ENCODE results near the gene PPFIBP1. TPM values are rescaled to one million over a fixed set of nuclear protein-coding genes. Genes with fewer than 3 reads are reported as not detected.
"Not testable (repeated sequence)": the region's sequence is repeated elsewhere in the genome, so short reads cannot be mapped to it uniquely, and the experiment has no call there.

Gene PPFIBP1
- total RNA-seq, 1 experiment from 2014 or later, result 42.3 TPM

GRCh38 chr12:27616356-27617142 lies 92.5 kb downstream of the PPFIBP1 start:
- H3K36me3 ChIP-seq, result no peaks in the 10 kb centered on the region
- H3K27me3 ChIP-seq, result no peaks in the 10 kb centered on the region
- H3K4me3 ChIP-seq, result no peak overlapping the region
- peak; percentile 59 for DNase-seq
- no peaks in the 10 kb centered on the region for H3K9me3 ChIP-seq

GRCh38 chr12:27618836-27619235 lies 94.8 kb downstream of the PPFIBP1 start:
- Histone ChIP-seq H3K27me3 (no peaks in the 10 kb centered on the region), H3K9me3 (no peaks in the 10 kb centered on the region), H3K4me3 (no peak overlapping the region), H3K36me3 (no peaks in the 10 kb centered on the region; the same call in 1 of the 2 replicates)
- DNase-seq, result no peak

DNA sequence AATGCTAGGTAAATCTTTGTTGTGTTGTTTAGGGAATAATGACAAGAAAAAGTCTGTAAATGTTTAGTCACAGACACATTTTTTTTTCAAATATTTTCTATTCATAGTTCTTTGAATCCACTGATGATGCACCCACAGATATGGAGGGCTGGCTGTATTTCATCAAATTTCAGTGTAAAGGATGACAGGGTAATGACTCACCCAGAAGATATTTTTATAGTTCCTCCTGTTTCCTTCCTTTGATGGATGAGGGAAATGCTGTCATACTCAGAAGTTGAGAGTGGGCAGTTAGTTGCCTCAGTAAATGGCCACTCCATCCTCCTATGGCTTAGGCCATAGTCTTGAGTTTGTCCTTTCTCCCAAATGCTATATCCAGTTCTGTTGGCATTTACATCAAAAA lies 95.3 kb downstream of the PPFIBP1 start:
- no peaks in the 10 kb centered on the region for H3K9me3 ChIP-seq
- H3K36me3 ChIP-seq, result no peaks in the 10 kb centered on the region; the same call in 1 of the 2 replicates
- H3K4me3 ChIP-seq, result no peak overlapping the region
- no peaks in the 10 kb centered on the region for H3K27me3 ChIP-seq
- DNase-seq, result peak; percentile 55

GRCh38 chr12:27620121-27620520 lies 96.1 kb downstream of the PPFIBP1 start:
- Histone ChIP-seq H3K27me3 (no peaks in the 10 kb centered on the region), H3K36me3 (no peaks in the 10 kb centered on the region; the same call in 1 of the 2 replicates), H3K4me3 (no peak overlapping the region), H3K9me3 (no peaks in the 10 kb centered on the region)
- no peak for DNase-seq

- Histone ChIP-seq H3K9me3 (no peaks in the 10 kb centered on the region), H3K36me3 (no peaks in the 10 kb centered on the region; the same call in 1 of the 2 replicates), H3K27me3 (no peaks in the 10 kb centered on the region), H3K4me3 (no peak overlapping the region)
- no peak for DNase-seq
Observed at GRCh38 chr12:27622436-27623195, 98.6 kb downstream of the PPFIBP1 start.

DNA sequence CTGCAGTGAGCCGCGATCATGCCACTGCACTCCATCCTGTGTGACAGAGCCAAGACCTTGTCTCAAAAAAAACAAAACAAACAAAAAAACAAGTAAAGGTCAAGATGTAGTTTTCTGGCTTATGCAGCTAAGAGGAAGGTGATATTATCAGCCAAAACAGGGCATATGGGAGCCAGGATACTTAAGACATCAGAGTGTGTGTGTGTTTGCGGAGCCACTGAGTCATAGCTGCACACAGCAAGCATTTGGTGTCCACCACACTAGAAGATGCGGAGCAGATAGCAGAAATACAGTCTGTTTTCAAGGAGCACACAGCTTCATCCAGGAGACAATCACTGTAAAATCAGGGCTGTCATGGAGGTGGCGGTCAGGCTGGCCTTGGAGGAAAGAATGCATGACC lies 99.6 kb downstream of the PPFIBP1 start:
- DNase-seq, result peak; percentile 24
- H3K36me3 ChIP-seq, result no peaks in the 10 kb centered on the region; the same call in 1 of the 2 replicates
- H3K9me3 ChIP-seq, result no peaks in the 10 kb centered on the region
- no peaks in the 10 kb centered on the region for H3K27me3 ChIP-seq
- H3K4me3 ChIP-seq, result no peak overlapping the region

DNA sequence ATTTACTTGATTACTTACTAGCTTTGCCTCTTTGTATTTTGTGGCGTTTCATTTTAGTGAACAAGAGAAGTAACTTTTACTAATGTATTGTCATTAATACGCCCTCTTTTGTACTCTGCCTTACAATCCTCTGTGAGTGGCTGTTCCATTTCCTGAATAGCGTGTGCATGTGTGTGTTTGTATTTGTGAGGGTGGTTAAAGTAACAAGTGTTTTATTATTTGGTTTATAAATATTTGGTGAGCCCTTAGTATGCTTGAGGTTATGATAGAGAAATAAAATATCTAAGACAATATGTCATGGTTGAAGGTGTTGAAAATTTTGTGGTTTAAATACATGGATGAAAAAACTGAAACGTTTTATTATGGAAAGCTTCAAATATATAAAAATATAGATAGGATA lies 100.6 kb downstream of the PPFIBP1 start:
- H3K36me3 ChIP-seq, result no peaks in the 10 kb centered on the region; the same call in 1 of the 2 replicates
- H3K27me3 ChIP-seq, result no peaks in the 10 kb centered on the region
- no peaks in the 10 kb centered on the region for H3K9me3 ChIP-seq
- H3K4me3 ChIP-seq, result no peak overlapping the region
- no peak for DNase-seq

DNA sequence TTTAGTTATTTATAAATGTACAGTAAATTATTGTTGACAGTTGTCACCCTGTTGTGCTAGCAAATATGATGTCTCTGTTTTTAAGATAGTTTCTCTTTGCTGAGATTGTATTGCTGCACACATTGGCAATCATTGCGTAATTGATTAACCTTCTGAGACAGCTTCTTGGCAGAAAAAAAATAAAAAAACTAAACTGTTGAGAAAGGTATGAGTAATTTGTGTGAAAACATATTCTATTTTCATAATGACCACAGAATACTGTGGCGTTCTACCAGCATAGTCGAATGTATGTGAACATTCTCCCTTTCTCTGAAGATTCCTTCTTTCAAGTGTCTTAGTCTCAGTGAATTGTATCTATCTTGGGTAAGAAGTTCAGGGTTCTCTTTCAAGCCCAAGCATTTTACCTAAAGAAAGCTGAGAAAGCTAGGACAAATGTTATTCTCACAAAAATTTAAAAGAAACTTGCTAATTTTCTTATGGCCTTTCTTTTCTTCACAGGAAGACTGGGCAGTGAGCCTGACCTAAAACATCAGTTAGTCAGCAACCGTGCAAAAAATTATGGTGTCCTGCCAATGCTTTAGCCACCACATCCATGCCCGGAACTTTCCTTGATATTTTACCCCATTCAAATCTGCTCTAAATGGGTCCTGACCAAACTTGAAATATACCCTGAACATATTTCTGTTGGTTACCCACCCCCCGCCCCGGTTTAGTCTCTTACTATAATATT lies 103.3 kb downstream of the PPFIBP1 start:
- H3K27me3 ChIP-seq, result no peaks in the 10 kb centered on the region
- H3K4me3 ChIP-seq, result no peak overlapping the region
- DNase-seq, result peak; percentile 75
- 0 out of 2 replicates have a peak, but pooled peaks cover 3% of the 10 kb centered on the region for H3K9me3 ChIP-seq
- no peaks in the 10 kb centered on the region; the same call in 1 of the 2 replicates for H3K36me3 ChIP-seq

DNA sequence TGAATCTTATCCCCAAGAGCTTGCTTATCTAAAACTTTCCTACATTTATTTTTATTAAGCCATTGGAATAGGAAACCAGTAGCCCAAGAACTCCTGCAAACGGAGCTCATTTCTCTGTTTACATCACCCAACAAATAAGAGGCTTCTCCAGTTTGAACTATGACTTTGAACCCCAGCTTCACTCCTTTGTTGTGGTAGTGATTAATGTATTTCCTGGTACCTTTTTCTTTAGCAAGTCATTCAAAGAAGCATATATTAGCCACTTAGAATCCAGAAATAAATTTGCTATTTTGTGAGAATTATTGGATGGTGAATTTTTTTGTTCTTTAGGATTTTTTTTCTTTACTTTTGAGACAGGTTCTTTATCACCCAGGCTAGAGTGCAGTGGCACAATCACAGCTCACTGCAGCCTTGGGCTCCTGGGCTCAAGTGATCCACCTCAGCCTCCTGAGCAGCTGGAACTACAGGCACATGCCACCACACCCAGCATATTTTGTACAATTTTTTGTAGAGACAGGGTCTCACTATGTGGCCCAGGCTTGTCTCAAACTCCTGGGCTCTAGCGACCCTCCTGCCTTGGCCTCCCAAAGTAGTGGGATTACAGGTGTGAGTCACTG lies 104.0 kb downstream of the PPFIBP1 start:
- peak overlapping the region; percentile 3; the same call in 1 of the 2 replicates for H3K4me3 ChIP-seq
- not testable (repeated sequence) for H3K9me3 ChIP-seq, DNase-seq, H3K27me3 ChIP-seq, H3K36me3 ChIP-seq

DNA sequence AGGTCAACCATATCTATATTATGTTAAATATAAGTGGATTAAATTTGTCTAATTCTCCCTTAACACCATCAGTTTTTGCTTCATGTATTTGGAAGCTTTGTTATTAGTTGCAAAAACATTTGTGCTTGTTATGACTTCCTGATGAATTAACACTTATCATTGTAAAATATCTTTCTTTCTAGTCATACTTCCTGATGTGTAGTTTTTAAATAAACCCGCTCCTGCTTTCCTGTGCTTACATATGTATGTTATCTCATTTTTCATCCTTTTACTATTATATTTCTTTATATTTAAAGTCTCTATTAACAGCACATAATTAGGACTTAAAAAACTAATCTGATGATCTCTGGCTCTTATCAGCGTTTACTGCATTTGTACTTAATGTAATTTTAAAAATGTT lies 106.2 kb downstream of the PPFIBP1 start:
- DNase-seq, result not testable (repeated sequence)

DNA sequence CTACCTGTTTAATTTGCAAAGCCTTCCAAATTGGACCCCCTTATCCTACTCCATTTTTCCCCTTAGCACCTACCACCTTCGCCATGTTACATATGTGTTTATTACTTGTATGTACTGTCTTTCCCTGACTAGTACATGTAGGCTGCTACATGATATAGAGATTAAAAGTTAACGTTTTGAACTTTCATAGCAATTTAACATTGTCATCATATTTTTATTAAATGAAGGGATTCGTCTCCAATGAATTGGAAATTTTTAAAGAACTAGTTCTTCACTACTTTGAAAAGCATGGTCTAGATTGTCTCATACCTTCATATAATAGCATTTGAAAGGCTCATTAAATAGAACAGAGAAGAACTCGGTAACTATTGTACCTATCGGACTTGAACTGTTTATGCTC lies 107.4 kb downstream of the PPFIBP1 start:
- no peak for DNase-seq
- H3K4me3 ChIP-seq, result no peak overlapping the region

More for the DNA sequence above, 106.2 kb downstream of the PPFIBP1 start:
- not testable (repeated sequence) for H3K9me3 ChIP-seq, H3K4me3 ChIP-seq, H3K27me3 ChIP-seq, H3K36me3 ChIP-seq

GRCh38 chr12:27631813-27632491 lies 107.9 kb downstream of the PPFIBP1 start:
- Histone ChIP-seq H3K27me3 (no peaks in the 10 kb centered on the region), H3K9me3 (0 out of 2 replicates have a peak, but pooled peaks cover 3% of the 10 kb centered on the region), H3K36me3 (peaks cover 8% of the 10 kb centered on the region), H3K4me3 (no peak overlapping the region)
- DNase-seq, result no peak

More for the DNA sequence above, 107.4 kb downstream of the PPFIBP1 start:
- Histone ChIP-seq H3K36me3 (peaks cover 6% of the 10 kb centered on the region), H3K9me3 (0 out of 2 replicates have a peak, but pooled peaks cover 3% of the 10 kb centered on the region), H3K27me3 (no peaks in the 10 kb centered on the region)

- DNase-seq, result no peak
- H3K4me3 ChIP-seq, result no peak overlapping the region
- H3K27me3 ChIP-seq, result no peaks in the 10 kb centered on the region
- peaks cover 8% of the 10 kb centered on the region for H3K36me3 ChIP-seq
- 0 out of 2 replicates have a peak, but pooled peaks cover 3% of the 10 kb centered on the region for H3K9me3 ChIP-seq
Observed at GRCh38 chr12:27635349-27635972, 111.5 kb downstream of the PPFIBP1 start.

- DNase-seq, H3K9me3 ChIP-seq, H3K4me3 ChIP-seq, H3K27me3 ChIP-seq, H3K36me3 ChIP-seq: not testable (repeated sequence)
Observed at GRCh38 chr12:27636569-27636968, 112.6 kb downstream of the PPFIBP1 start.

- no peaks in the 10 kb centered on the region for H3K27me3 ChIP-seq
- peaks cover 8% of the 10 kb centered on the region for H3K36me3 ChIP-seq
- H3K9me3 ChIP-seq, result no peaks in the 10 kb centered on the region
- DNase-seq, result no peak
- no peak overlapping the region for H3K4me3 ChIP-seq
Observed at GRCh38 chr12:27637524-27637923, 113.5 kb downstream of the PPFIBP1 start.

Measured in MG63 (cell line).